KBM-7 (cell line): ENCODE data around the gene ZNF441.

ENCODE experiments used
- DNase-seq: peaks from one replicate; pipeline ENCODE4 v3.0.0-alpha.2; 2015
- in situ Hi-C: fragments of 300-500 bp; cut with MboI; formaldehyde crosslinking; loops from 2 replicates; pipeline ENCODE4 v1.14.3; 2020; ENCODE audit warnings: low sequenced_read_pairs, low pct_unique_long_range_greater_than_20kb, mixed read lengths

ZNF441 gene

DNA sequence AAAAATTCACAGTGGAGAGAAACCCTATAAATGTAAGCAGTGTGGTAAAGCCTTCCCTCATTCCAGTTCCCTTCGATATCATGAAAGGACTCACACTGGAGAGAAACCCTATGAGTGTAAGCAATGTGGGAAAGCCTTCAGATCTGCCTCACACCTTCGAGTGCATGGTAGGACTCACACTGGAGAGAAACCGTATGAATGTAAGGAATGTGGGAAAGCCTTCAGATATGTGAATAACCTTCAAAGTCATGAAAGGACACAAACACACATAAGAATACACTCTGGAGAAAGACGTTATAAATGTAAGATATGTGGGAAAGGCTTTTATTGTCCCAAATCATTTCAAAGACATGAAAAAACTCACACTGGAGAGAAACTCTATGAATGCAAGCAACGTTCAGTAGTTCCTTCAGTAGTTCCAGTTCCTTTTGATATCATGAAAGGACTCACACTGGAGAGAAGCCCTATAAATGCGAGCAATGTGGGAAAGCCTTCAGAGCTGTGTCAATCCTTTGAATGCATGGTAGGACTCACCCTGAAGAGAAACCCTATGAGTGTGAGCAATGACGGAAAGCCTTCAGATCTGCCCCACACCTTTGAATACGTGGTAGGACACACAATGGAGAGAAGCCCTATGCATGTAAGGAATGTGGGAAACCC lies 65.6 kb downstream of the ZNF441 start:
- in situ Hi-C loops, result no loop called here
- DNase-seq, result no peak

DNA sequence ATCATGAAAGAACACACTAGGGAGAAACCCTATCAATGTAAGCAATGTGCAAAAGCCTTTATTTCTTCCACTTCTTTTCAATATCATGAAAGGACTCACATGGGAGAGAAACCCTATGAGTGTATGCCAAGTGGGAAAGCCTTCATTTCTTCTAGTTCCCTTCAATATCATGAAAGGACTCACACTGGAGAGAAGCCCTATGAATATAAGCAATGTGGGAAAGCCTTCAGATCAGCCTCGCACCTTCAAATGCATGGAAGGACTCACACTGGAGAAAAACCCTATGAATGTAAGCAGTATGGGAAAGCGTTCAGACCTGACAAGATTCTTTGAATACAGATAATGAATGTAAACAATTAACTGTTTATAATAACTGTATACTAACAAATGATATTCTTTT lies 66.7 kb downstream of the ZNF441 start:
- no peak for DNase-seq
- in situ Hi-C loops, result no loop called here
